ENCODE data around the gene ALK.

The ALK gene

DNA sequence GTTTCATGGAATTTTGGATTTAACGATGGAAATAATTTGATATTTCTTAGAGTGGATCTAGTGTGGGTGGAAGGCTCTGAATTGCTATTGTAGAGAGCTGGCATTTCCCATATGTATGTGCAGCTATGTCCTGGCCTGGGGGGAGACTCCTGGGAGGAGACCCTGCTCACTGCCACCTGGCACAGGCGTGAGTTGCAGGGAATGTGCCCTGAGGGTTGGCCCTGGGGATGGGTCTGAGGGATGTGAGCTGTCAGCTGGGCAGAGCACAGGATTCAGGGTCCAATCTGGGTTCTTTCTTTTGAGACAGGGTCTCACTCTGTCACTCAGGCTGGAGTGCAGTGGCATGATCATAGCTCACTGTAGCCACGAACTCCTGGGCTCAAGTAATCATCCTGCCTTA lies 686.0 kb downstream of the ALK start:
- no peak for DNase-seq

DNA sequence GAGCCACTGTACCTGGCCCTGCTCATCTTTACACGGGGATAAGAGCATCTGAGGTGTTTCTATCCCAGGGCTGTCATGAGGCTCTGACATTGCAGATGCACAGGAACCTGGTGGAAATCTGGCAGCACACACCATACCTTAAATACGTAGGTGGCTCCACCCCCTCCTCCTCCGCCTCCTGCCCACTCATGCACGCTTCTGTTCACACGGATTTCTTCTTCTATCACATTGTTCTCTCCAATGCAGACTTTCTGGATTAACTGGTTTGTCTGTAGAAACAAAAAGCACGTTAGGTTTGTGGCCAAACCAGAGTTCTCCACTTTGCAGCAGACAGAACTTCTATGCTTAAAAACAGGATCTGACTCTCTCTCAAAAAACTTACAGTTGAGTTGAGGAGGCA lies 688.0 kb downstream of the ALK start:
- DNase-seq = no peak

DNA sequence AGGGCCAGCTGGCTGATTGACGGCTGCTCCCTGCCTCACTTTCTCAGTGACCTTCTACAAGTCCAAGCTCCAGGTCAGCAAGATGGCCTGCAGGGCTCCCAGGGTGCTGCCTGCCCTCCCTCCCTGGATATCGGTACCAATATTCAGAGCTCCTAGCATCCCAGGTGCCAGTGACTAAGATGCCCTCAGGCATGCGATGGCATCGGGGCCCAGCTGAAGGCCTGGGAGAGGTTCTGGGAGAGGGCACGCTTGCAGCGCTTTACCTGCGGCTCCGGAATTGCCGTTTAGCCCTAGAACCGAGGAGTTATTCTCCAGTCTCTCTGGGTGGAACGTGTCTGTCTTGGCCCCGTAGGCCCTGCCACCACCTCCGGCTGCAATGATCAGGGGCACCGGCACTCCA lies 689.3 kb downstream of the ALK start:
- DNase-seq = no peak

DNA sequence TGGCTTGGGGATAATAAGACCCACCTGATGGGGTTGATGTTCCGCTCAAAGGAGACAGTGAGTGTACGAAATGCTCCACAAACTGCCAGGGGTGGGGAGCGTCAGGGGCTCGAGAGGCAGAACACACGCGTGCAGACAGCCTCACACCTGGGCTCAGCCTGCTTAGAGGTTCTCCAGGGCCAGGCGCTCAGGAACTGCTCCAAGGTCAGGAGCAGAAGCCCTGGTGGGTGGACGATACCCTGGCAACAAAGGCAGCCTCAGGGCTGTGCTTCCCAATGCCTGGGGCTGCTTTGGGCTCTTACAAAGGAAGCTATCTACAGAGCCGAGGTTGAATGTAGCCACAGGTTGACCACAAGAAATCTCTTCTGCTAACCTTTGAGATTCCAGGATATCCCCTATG lies 691.7 kb downstream of the ALK start:
- DNase-seq = no peak

DNA sequence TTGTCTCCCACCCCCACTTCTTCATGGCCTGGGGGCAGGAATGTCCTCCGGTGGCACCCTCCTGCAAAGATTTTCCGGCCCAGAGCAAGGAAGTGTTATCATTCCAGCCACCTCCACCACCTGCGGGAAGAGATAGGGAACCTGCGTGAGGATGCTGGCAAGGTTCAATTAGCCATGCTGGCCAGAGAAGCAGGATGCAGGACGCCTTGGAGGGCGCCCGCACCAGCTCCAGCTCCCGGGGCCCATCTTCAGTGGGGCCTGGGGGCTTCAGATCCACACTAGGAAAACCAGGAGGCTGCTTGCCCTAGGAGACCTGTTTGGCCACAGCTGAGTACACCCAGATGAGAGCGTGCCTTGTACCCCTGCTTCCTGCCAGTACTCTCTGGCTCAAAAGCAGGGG lies 692.4 kb downstream of the ALK start:
- no peak for DNase-seq

DNA sequence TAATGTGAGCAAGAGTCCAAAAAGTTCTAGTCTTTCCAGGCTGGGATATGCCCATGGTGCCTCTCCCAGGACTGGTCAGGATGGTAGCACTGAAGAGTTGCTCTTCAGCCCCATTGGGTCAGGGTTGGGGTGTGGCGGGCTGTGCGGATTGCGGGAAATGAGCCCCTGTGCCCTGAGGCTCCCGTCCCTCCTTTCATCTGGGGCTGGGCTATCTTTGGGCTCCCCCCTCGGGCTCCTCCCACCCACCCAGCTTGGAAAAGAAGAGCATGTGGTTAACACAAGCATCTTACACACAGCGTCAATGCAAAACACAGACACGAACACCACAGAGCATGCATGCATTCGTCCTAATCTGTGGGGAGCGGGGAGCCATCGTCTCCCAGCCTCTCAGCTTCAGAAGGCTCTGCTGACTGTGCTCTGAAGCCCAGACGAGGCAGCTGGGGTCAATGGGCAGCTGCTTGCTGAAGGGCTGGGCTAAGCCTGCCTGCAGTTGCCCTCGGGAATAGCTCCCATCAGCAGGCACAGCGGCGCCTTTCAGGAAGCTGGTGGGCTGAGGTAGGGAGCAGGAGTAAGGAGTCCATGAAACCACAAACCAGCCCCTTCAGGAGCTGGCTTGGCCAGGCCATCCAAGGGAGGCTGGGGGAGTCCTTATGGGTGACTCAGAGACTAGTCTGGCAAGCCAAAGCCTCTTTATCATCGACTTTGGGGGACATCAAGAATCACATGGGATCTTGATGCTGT lies 693.3 kb downstream of the ALK start:
- DNase-seq = no peak

DNA sequence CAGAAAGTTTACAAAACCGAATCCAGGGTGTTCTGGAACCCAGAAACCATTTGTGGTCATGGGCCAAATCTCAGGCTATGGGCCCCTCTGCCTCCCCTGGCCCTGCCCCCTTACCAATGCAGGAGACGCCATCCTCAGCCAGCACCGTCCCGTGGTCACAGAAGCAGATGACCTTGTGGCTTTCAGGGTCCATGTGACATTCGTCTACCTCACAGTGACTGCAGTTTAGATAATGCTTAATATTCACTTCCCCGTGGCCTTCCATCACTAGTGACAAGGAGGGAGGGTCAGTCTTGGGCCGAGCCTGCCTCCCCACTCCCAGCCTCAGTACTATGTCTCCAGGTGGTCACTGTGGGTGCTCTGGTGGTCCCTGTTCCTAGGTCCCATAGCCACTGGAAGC lies 694.6 kb downstream of the ALK start:
- DNase-seq = no peak

DNA sequence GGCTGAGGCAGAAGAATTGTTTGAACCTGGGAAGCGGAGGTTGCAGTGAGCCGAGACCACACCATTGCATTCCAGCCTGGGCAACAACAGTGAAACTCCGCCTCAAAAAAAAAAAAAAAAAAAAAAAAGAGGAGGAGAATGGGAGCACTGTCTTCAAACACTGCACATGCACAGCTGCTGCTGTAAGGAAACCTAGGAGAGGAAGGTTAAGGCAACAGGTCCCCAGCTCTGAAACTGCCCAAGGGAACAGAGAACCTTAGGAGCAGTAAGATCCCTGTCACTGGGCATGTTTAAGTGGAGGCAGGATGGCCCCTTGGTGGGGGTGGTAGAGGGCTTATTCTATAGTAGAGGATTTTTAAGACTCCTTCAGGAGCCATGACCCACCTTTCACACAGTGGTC lies 695.0 kb downstream of the ALK start:
- DNase-seq = no peak

DNA sequence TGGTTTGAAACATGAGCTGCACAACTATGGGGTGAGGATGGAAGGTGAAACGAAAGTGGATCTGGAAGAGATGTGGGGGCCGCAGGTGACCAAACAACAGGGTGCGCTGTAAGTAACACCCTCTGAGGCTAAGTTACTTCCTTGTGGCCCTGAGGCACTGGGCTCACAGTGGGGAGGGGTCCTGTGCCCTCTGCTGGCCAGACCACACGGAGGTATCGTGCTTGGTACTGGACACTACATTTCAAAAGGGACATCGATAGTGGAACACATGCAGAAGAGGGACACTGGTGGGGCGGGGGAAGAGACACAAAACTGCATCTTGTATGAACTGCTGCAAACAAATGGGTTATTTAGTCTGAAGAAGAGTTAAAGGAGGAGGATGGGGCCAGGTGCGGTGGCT lies 695.6 kb downstream of the ALK start:
- no peak for DNase-seq

DNA sequence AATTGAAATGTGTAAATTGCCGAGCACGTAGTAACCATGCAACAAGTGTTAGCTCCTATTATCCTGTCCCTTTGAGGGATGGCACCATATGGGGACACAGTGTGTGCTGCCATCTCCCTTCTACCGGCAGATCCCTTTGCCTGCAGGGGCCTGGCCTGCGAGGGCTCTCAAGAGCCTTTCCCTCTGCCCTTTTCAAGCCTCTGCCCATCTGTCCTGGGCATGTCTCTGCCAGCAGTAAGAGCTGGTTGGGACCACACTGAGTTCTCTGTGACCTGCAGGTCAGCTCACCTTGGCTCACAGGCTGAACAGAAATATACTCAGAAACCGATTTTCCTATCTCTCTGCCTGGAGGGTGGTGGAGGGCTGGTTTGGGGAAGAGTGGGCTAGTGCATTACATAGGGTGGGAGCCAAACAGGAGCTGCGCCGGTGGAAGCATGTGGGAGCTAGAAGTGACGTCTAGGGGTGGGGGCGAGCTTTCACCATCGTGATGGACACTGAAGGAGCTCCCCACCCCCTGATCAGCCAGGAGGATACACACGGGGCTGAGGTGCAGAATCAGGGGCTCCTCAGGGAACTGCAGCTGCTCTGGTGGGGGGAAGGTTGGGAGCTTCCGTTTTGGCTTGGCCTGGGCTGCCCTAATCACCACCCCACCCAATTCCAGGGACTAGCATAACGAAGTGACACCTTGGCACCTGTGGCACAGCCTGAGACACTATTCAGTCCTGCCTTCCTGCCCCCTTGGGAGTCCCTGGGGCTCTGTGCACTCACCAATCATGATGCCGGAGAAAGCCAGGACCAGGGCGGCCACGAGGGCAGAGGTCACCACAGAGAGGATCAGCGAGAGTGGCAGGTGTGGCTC lies 696.5 kb downstream of the ALK start:
- DNase-seq = no peak

DNA sequence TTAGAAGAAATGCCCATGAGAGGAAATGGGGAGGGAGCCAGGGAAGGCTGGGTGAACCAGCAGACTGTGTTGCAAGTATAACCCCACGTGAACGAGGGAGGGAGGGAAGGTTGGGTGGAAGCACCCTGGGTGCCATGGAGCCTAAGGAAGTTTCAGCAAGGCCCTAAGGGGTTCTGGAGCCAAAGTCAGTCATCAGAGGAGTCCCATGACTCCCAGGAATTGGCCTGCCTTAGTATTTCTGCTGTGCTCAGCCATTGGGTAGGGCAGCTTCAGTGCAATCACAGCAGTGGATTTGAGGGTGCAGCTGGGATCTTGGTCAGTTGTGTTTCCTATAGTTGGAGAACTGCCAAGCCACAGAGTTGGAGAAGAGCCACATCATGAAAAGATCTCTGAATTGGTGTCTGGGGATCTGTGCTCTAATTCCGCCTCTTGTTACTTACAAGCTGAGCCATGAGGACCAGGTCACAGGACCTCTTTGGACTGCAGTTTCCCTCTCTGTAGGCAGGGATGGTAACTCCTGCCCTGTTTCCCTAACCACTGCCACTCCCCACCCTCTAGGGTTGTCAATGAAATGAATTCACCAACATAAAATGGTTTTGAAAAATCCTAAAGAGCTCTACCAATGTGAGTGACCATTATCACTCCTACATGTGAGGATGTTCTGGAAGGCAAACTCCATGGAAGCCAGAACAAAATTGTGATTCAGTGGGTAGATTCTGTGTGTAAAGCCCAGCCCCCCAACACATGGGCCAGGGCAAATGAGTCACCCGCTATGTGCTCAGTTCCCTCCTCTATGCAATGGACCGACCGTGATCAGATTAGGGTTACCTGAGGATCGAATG lies 697.3 kb downstream of the ALK start:
- no peak for DNase-seq

DNA sequence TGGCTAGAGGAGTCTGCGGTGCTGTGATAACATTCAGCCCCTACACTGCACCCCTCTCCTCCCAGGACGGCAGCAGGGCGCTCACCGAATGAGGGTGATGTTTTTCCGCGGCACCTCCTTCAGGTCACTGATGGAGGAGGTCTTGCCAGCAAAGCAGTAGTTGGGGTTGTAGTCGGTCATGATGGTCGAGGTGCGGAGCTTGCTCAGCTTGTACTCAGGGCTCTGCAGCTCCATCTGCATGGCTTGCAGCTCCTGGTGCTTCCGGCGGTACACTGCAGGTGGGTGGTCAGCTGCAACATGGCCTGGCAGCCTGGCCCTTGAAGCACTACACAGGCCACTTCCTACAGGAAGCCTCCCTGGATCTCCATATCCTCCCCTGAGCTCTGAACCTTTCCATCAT lies 698.1 kb downstream of the ALK start:
- no peak for DNase-seq

DNA sequence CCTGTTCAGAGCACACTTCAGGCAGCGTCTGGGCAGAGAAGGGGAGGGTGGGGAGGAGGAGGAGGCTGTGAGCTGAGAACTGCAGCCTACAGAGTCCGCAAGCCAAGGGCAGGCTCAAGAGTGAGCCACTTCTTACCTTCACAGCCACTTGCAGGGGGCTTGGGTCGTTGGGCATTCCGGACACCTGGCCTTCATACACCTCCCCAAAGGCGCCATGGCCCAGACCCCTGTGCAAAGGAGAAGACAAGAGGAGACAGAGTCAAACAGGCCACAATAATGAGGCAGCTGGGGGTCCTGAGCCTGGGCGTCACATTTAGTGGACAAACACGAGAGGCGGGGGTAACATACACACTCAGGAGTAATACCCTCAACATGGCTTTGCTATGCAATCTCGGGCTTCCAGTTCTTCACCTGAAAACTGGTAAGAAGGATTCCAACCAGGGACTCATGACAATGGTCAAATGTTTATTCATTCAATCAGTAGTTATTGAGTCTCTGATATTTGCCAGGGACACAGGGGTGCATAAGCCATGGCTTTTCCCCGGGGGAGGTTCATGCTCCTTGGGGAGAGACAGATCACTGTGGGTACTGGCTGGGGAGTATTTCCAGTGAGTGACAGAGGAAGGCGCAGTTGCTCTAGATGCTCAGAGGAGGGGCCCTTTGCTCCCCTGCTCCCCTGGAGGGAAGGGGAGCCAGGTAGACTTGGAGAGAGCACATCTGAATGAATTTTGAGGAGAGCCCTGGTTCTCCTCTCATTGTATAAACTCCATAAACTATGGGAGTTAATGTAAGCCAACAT lies 698.8 kb downstream of the ALK start:
- no peak for DNase-seq

DNA sequence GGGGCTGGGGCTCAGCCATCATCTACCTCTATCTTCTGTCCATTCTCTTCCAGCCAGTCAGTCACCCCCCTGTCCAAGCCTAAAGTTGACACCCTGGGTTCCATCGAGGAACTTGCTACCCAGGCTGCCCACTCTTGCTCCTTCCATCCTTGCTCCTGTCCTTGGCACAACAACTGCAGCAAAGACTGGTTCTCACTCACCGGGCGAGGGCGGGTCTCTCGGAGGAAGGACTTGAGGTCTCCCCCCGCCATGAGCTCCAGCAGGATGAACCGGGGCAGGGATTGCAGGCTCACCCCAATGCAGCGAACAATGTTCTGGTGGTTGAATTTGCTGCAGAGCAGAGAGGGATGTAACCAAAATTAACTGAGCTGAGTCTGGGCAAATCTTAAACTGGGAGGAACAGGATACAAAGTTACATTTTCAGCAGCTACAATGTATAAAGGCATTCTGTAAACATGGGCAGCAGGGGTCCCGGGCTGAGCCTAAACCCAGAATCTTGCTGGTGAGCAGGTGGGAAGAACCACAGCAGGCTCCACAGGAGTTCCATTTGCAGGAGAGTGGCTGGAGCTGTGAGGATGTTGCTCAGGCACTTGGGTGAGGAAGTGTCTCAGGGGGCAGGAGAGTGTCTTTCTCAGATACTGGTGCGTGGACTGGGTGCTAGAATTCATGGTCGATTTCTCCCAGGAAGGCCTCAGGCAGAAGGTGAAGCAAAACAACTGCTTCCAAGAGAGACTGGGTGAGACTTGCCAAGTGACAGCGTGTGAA lies 700.7 kb downstream of the ALK start:
- no peak for DNase-seq

DNA sequence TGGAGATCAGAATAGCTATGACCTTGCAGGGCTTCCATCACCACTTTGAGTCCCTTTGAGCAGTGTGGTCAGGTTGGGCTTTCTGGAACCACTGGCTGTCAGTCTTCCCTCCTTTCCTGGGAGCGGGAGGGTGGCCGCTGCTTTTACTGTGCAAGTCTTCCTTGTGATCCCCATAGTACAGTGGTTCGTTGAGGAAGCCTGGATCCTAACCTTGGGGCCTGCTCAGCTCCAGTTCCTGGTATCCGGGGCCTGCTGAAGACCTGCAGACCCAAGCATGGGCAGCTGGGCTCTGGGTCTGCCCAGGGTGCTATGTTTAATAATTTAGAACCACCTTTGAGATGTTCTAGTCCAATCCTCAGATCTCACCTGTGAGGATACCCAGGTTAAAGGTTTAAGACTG lies 702.0 kb downstream of the ALK start:
- DNase-seq = no peak

DNA sequence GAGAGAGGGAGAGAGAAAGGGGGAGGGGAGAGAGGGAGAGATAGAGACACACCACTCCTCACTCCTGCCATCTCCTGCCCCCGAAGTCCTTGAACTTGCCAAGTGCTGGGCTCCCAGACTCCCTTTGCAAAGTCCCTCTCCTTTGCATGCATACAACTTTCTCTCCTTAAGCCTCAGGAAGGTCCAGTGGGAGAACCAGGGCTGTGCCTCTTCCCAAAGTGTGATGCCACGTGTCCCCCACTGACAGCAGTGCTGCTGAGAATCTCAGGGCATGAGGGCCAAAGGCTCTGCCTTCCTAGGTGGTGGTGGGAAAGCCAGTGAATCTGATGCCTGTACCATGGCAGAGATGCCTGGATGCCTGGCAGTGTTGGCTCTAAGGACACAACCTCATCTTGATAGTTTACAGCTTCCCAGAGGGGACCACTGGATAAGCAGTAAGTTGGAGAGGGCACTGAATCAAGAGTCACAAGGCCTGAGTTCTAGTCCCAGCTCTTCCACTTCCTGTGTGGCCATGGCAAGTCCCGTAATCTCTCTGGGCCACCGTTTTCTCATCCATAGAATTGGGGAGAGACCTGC lies 702.7 kb downstream of the ALK start:
- DNase-seq = no peak

DNA sequence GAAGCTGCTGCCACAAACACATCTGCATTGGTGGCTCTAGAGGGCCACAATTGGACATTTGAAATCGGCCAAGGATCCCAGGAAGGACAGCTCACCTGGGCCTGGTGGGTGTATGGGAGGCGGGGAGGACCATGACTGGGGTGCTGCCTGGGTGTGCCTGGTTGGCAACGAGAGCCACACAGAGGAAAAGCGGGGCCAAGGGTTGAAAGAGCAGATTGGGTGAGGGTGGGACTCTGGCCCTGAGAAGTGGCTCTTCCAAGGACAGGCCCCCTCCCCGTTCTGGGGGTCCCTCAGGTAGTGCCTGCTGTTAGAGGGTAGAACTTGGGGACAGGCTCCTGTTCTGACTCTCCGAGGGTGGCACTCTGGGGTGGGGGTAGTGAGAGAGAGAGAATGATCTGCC lies 703.3 kb downstream of the ALK start:
- no peak for DNase-seq

DNA sequence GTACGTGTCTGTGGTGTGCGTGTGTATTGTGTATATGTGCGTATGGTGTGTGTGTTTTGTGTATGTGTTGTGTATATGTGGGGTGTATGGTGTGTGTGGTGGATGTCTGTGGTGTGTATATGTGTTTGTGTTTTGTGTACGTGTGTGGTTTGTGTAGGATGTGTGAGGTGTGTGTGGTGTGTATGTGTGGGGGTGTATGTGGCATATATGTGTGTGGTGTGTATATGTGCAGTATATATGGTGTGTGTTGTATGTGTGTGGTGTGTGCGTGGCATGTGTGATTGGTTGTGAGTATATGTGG lies 704.8 kb downstream of the ALK start:
- DNase-seq = no peak

DNA sequence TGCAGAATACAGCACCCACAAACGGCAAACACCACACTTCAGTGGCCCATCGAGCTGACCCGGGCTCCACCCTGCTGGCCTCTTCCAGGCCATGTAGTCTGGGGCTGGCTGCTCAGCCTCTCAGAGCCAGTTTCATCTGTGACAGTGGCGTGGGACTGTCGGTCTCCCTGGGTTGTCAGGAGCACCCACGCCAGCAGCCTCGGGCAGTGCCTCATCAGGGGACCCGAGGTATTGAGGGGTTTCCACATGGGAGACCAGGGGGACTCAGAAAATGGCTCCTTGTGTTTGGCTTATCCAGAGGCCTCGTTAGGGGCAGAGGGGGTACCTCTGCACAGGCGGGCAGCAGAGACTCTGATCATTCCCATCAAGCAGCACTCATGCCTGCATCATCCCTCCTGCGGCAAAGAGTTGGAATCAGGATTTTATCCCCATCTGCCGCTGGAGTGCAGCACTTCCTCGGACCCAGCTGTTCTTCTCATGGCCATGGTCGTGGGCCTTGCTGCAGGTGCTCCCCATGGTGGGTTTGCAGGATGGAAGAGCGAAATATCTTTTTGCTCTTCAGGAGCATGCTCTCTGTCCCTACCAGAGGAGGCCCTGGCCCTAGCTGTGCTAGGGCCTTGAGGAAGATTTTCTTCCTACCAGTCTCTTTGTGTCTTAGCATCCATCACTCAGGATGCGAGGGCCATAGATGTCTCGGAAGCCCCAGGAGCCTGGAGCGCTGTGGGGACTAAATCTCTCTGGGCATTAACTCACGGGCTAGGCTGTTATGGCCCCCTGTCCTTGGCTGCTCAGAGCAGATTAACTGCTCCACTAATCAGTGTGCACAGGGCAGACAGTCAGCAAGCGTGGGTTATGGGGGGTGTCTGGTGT lies 705.4 kb downstream of the ALK start:
- DNase-seq = no peak

DNA sequence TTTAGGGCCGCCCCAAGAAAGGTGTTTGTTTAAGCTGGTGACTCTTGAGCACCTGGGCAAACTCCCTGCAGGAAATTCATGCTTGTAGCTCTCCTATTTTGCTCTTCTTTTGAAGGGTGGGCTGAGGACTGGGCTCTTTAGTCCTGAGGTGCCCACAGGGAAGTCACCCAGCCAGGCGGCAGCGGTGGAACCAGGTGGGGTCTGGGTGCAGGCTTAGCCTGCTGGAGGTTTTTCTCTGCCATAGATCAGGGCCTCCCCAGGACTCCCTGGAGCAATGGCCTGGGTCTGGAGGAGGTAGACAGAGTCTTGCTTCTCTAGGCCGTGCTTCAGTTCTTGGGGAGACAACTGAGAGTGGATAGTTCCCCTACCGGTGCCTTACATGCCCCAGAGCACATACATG lies 706.3 kb downstream of the ALK start:
- no peak for DNase-seq

DNA sequence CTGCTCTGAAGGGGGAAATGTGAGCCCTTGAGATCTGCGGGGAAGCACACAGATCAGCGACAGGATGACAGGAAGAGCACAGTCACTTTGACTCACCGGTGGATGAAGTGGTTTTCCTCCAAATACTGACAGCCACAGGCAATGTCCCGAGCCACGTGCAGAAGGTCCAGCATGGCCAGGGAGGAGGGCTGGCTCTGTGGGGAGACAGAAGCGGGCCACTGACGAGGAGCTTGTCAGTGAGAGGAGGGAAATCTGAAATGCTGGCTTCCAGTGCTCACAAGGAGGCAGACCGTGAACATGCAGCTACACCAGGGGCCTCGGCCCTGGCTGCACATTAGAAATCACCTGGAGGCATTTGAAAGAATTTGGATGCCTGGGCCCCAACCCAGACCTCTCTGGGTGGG lies 707.5 kb downstream of the ALK start:
- DNase-seq = no peak

Data from CD4-positive, alpha-beta T cell treated with Interleukin-4 for 1 hour (primary cell).